Testis (tissue), 3 donors: ENCODE data around the gene SF3B3. TPM values are rescaled to one million over a fixed set of nuclear protein-coding genes. Genes with fewer than 3 reads are reported as not detected.

Experiments used
- DNase-seq: peaks from one replicate; pipeline ENCODE4 v3.0.0-alpha.2; 2019
- H3K27ac ChIP-seq, 2 donors: fragments of 200-600 bp; sonication (generic); one replicate each; pipeline ENCODE4 v1.5.1; 2019
- H3K27me3 ChIP-seq: fragments of 200-600 bp; sonication (generic); one replicate; pipeline ENCODE4 v1.5.1; 2019
- H3K36me3 ChIP-seq: fragments of 200-600 bp; sonication (generic); one replicate; pipeline ENCODE4 v1.5.1; 2017; ENCODE audit warnings: low read depth; ENCODE audit errors: missing control alignments
- H3K4me1 ChIP-seq: fragments of 200-600 bp; sonication (generic); one replicate; pipeline ENCODE4 v1.5.1; 2019
- H3K4me3 ChIP-seq, 2 donors: fragments of 200-600 bp; sonication (generic); one replicate each; pipeline ENCODE4 v1.5.1; 2017 to 2019
- H3K9me3 ChIP-seq: fragments of 200-600 bp; sonication (generic); one replicate; pipeline ENCODE4 v1.5.1; 2017
- CTCF ChIP-seq, 3 experiments: fragments of 450-650 bp in 2 of 3; fragments of 200-600 bp in 1 of 3; sonication (generic) in 1 of 3; IDR thresholded peaks; one replicate each; pipeline ENCODE4 v1.5.1; 2016 to 2019; ENCODE audit warnings: antibody characterized with exemption in 3 of 3, mild to moderate bottlenecking in 2 of 3, moderate library complexity in 1 of 3
- POLR2A ChIP-seq: fragments of 450-650 bp; IDR thresholded peaks from one replicate; pipeline ENCODE4 v1.6.1; 2017; ENCODE audit warnings: antibody characterized with exemption, mild to moderate bottlenecking, moderate library complexity
- WGBS, 2 donors: methylation state at CpG; one replicate each; pipeline ENCODE4 v1.1.5; 2018; 5-methylcytosine and 5-hydroxymethylcytosine counted together
- intact Hi-C: fragments of 100-400 bp; cut with DNase I; formaldehyde crosslinking; loops from one replicate; pipeline ENCODE4 v1.15.1; 2023; ENCODE audit warnings: low total_unique reads
- polyA plus RNA-seq: library from polyadenylated mRNA; stranded (reverse); fragments of 350-450 nt; fragmentation: Illumina TruSeq; extraction: RNeasy Lipid Tissue Mini Kit (QIAGEN cat#74804); gene quantifications from one replicate; pipeline ENCODE4 v1.2.3, GENCODE V29; 2014; ENCODE audit warnings: low read depth, low replicate concordance; ENCODE audit not compliant: insufficient read depth
- total RNA-seq, 2 donors: library from RNA; depleted of rRNA; stranded (reverse); fragments of >200 nt; gene quantifications; one replicate each; pipeline ENCODE4 v1.2.3, GENCODE V29; 2016

SF3B3 gene
- total and polyA plus RNA-seq, 3 donors from 2014 or later, result 134 to 181 (median 143) TPM

DNA sequence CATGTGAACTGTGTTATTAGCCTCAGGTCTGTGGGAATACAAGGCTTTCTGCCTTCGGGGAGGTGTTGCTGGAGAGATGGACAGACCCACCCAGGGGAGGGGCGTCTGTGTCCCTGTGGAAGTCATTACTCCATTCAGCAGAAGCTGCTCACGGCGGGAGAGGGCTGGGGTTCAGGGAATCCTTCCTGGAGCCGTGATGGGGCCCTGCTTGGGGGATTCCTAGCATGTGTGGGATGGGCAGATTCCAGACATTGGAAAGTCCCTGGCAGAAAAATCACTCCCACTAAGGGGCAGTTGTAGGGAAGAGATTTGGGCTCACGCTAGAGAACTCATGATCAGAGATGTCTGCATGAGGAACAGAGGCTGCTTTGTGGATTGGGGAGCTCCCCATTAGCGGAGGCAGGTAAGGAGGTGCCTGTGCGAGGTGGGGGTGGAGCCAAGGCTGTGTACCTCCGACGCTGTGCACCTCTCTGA is 66.4 kb downstream of the SF3B3 start:
- no peaks in the 10 kb centered on the region for H3K27me3 ChIP-seq
- H3K27ac ChIP-seq, result peak overlapping the region; percentile 36 to 50
- 12 to 25% methylated on average over 9 to 10 of the region's 10 CpGs for WGBS, 2 donors
- peaks cover 48% of the 10 kb centered on the region for H3K4me1 ChIP-seq
- H3K9me3 ChIP-seq, result no peaks in the 10 kb centered on the region
- intact Hi-C loops, result no loop called here
- DNase-seq, result peak; percentile 77
- H3K4me3 ChIP-seq, result no peak overlapping the region
- TF ChIP-seq POLR2A, result no peak
- no peak for TF ChIP-seq CTCF (IDR thresholded peaks at IDR 0.05)
- no peaks in the 10 kb centered on the region for H3K36me3 ChIP-seq

GRCh38 chr16:70590722-70591415 is 67.3 kb downstream of the SF3B3 start:
- H3K9me3 ChIP-seq, result no peaks in the 10 kb centered on the region
- H3K4me3 ChIP-seq, result no peak overlapping the region
- WGBS, 2 donors, result 44 to 65% methylated on average over 16 to 18 of the region's 18 CpGs
- TF ChIP-seq POLR2A, result no peak
- TF ChIP-seq CTCF (IDR thresholded peaks at IDR 0.05), result no peak
- DNase-seq, result peak; percentile 54
- intact Hi-C loops, result no loop called here
- H3K27me3 ChIP-seq, result no peaks in the 10 kb centered on the region
- H3K27ac ChIP-seq, result peak overlapping the region; percentile 36 to 50
- peaks cover 52% of the 10 kb centered on the region for H3K4me1 ChIP-seq
- H3K36me3 ChIP-seq, result no peaks in the 10 kb centered on the region

- no peaks in the 10 kb centered on the region for H3K36me3 ChIP-seq
- WGBS, 2 donors, result 69 to 82% methylated on average over 4 of the region's 4 CpGs
- TF ChIP-seq POLR2A (no peak), CTCF (IDR thresholded peaks at IDR 0.05) (no peak)
- no peaks in the 10 kb centered on the region for H3K9me3 ChIP-seq
- intact Hi-C loops, result no loop called here
- no peaks in the 10 kb centered on the region for H3K27me3 ChIP-seq
- H3K4me3 ChIP-seq, result no peak overlapping the region
- H3K4me1 ChIP-seq, result peaks cover 52% of the 10 kb centered on the region
- peak overlapping the region; percentile 50 to 53 for H3K27ac ChIP-seq
- DNase-seq, result no peak
Observed at GRCh38 chr16:70591615-70592014, 68.0 kb downstream of the SF3B3 start.

- Histone ChIP-seq H3K36me3 (no peaks in the 10 kb centered on the region), H3K27me3 (no peaks in the 10 kb centered on the region), H3K9me3 (no peaks in the 10 kb centered on the region), H3K4me3 (no peak overlapping the region), H3K27ac (peak overlapping the region; percentile 50 to 53), H3K4me1 (peaks cover 52% of the 10 kb centered on the region)
- peak; percentile 57 for DNase-seq
- intact Hi-C loops, result no loop called here
- 36 to 37% methylated on average over 5 of the region's 5 CpGs for WGBS, 2 donors
- TF ChIP-seq CTCF (IDR thresholded peaks at IDR 0.05), result no peak
- no peak for TF ChIP-seq POLR2A
Observed at GRCh38 chr16:70592106-70592571, 68.5 kb downstream of the SF3B3 start.

- no peak for DNase-seq
- Histone ChIP-seq H3K27ac (no peak overlapping the region), H3K4me1 (peaks cover 48% of the 10 kb centered on the region), H3K4me3 (no peak overlapping the region), H3K36me3 (no peaks in the 10 kb centered on the region), H3K27me3 (no peaks in the 10 kb centered on the region), H3K9me3 (no peaks in the 10 kb centered on the region)
- TF ChIP-seq CTCF (IDR thresholded peaks at IDR 0.05) (no peak), POLR2A (no peak)
- intact Hi-C loops, result no loop called here
- WGBS, 2 donors, result 50 to 87% methylated on average over 1 of the region's 1 CpG
Observed at GRCh38 chr16:70593544-70593943, 69.9 kb downstream of the SF3B3 start.
